ENCODE data around the gene RABL6.
A peak's percentile ranks its signal among the peaks of the same experiment; 100 is the strongest.
"Not testable (repeated sequence)": the region's sequence is repeated elsewhere in the genome, so short reads cannot be mapped to it uniquely, and the experiment has no call there.

Gene RABL6

GRCh38 chr9:136820971-136821825 is 13.4 kb downstream of the RABL6 start:
- peak; percentile 73 for DNase-seq (ENCODE audit: low spot score)

- DNase-seq (ENCODE audit: low spot score) = no peak
Measured at GRCh38 chr9:136821826-136822544, 14.2 kb downstream of the RABL6 start.

GRCh38 chr9:136823136-136824046 is 15.6 kb downstream of the RABL6 start:
- DNase-seq (ENCODE audit: low spot score) = no peak

GRCh38 chr9:136824496-136825225 is 16.9 kb downstream of the RABL6 start:
- no peak for DNase-seq (ENCODE audit: low spot score)

- no peak for DNase-seq (ENCODE audit: low spot score)
Measured at GRCh38 chr9:136825295-136826187, 17.8 kb downstream of the RABL6 start.

- DNase-seq (ENCODE audit: low spot score) = no peak
Measured at GRCh38 chr9:136826188-136826541, 18.4 kb downstream of the RABL6 start.

GRCh38 chr9:136826703-136827582 is 19.2 kb downstream of the RABL6 start:
- DNase-seq (ENCODE audit: low spot score) = no peak

- DNase-seq (ENCODE audit: low spot score) = no peak
Measured at GRCh38 chr9:136827794-136828473, 20.2 kb downstream of the RABL6 start.

- no peak for DNase-seq (ENCODE audit: low spot score)
Measured at GRCh38 chr9:136828474-136829140, 20.9 kb downstream of the RABL6 start.

GRCh38 chr9:136829412-136829811 is 21.7 kb downstream of the RABL6 start:
- no peak for DNase-seq (ENCODE audit: low spot score)

- no peak for DNase-seq (ENCODE audit: low spot score)
Measured at GRCh38 chr9:136829981-136830885, 22.5 kb downstream of the RABL6 start.

GRCh38 chr9:136831002-136831719 is 23.4 kb downstream of the RABL6 start:
- no peak for DNase-seq (ENCODE audit: low spot score)

GRCh38 chr9:136831720-136832104 is 24.0 kb downstream of the RABL6 start:
- DNase-seq (ENCODE audit: low spot score) = no peak

GRCh38 chr9:136832581-136832980 is 24.8 kb downstream of the RABL6 start:
- DNase-seq (ENCODE audit: low spot score) = no peak

GRCh38 chr9:136833381-136834048 is 25.8 kb downstream of the RABL6 start:
- DNase-seq (ENCODE audit: low spot score) = not testable (repeated sequence)

Data from hepatic stellate cell (primary cell).